Lower leg skin (tissue), 3 donors: Measurements from ENCODE around the gene TECTA.

Experiments
- POLR2A ChIP-seq, 2 donors: fragments of 450-650 bp; IDR thresholded peaks; one replicate each; pipeline ENCODE4 v1.6.1; 2016 to 2017; ENCODE audit warnings: antibody characterized with exemption in 2 of 2, mild to moderate bottlenecking in 1 of 2, moderate library complexity in 1 of 2
- TF ChIP-seq, protein P1 (sequence below), 3 donors: fragments of 450-650 bp; IDR thresholded peaks; one replicate each; pipeline ENCODE4 v1.5.1; 2016; ENCODE audit warnings: antibody characterized with exemption in 3 of 3, mild to moderate bottlenecking in 3 of 3, moderate library complexity in 2 of 3

DNA sequence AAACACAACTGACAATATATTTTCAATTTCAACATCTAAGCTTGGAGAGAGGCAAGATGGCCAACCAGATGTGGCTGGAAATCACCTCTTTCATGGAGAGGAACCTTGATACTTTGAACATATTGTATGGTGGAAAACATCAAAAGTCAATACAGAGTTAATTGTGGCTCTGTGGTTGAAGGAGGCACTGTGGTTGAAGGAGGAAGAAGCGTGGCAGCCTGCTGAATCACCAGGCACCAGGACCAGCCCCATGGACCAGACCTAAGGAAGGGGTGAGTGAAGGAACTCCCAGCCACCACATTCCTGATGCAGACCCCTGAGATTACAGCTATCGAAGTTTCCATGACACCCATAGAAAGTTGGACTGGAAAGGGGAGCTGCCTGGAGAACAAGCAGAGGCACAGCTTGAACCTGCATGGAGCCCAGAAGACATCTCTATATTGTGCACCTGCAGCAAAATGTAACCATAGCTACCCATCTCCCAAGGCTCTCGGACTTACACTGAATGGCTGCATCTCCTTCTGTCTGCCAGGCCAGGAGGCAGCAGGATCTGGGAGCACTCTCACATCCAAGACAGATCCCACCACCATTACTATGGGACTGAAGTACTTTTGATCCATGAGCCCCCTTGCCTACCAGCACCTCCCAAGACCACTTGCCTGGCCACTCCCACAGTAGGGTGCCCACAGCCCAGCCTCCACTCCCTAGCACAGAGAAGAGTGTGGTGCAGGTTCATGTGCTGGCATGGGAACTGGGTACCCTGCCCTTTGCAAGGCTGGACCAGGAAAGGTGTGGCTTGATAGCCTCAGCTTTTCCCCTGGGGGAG lies 111.7 kb downstream of the TECTA start:
- TF ChIP-seq, protein P1, sequence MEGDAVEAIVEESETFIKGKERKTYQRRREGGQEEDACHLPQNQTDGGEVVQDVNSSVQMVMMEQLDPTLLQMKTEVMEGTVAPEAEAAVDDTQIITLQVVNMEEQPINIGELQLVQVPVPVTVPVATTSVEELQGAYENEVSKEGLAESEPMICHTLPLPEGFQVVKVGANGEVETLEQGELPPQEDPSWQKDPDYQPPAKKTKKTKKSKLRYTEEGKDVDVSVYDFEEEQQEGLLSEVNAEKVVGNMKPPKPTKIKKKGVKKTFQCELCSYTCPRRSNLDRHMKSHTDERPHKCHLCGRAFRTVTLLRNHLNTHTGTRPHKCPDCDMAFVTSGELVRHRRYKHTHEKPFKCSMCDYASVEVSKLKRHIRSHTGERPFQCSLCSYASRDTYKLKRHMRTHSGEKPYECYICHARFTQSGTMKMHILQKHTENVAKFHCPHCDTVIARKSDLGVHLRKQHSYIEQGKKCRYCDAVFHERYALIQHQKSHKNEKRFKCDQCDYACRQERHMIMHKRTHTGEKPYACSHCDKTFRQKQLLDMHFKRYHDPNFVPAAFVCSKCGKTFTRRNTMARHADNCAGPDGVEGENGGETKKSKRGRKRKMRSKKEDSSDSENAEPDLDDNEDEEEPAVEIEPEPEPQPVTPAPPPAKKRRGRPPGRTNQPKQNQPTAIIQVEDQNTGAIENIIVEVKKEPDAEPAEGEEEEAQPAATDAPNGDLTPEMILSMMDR (IDR thresholded peaks at IDR 0.05), result no peak
- TF ChIP-seq POLR2A (IDR thresholded peaks at IDR 0.05), result no peak
